Measurements from ENCODE around the gene KRT80.

Gene KRT80

GRCh38 chr12:52210186-52210924, 18.5 kb upstream of the KRT80 start:
- H3K4me3 ChIP-seq (ENCODE audit: low read depth, low read length) = no peak overlapping the region
- no peak for TF ChIP-seq CTCF (IDR thresholded peaks at IDR 0.05; ENCODE audit: low read depth, low read length, missing control alignments)
- no peak for DNase-seq (ENCODE audit: low read depth)

GRCh38 chr12:52209321-52209720, 17.5 kb upstream of the KRT80 start:
- no peak for TF ChIP-seq CTCF (IDR thresholded peaks at IDR 0.05; ENCODE audit: low read depth, low read length, missing control alignments)
- no peak overlapping the region for H3K4me3 ChIP-seq (ENCODE audit: low read depth, low read length)
- DNase-seq (ENCODE audit: low read depth) = no peak

- DNase-seq (ENCODE audit: low read depth) = no peak
- no peak for TF ChIP-seq CTCF (IDR thresholded peaks at IDR 0.05; ENCODE audit: low read depth, low read length, missing control alignments)
- no peak overlapping the region for H3K4me3 ChIP-seq (ENCODE audit: low read depth, low read length)
Measured at GRCh38 chr12:52208424-52209165, 16.8 kb upstream of the KRT80 start.

GRCh38 chr12:52207895-52208294, 16.1 kb upstream of the KRT80 start:
- no peak for TF ChIP-seq CTCF (IDR thresholded peaks at IDR 0.05; ENCODE audit: low read depth, low read length, missing control alignments)
- no peak overlapping the region for H3K4me3 ChIP-seq (ENCODE audit: low read depth, low read length)
- no peak for DNase-seq (ENCODE audit: low read depth)

GRCh38 chr12:52207106-52207505, 15.3 kb upstream of the KRT80 start:
- H3K4me3 ChIP-seq (ENCODE audit: low read depth, low read length) = no peak overlapping the region
- no peak for DNase-seq (ENCODE audit: low read depth)
- TF ChIP-seq CTCF (IDR thresholded peaks at IDR 0.05; ENCODE audit: low read depth, low read length, missing control alignments) = no peak

- H3K4me3 ChIP-seq (ENCODE audit: low read depth, low read length) = no peak overlapping the region
- no peak for TF ChIP-seq CTCF (IDR thresholded peaks at IDR 0.05; ENCODE audit: low read depth, low read length, missing control alignments)
- DNase-seq (ENCODE audit: low read depth) = no peak
Measured at GRCh38 chr12:52206304-52207040, 14.7 kb upstream of the KRT80 start.
